ENCODE results near the gene ABCA13.

The ABCA13 gene

GRCh38 chr7:48643431-48644013 is 472.3 kb downstream of the ABCA13 start:
- no peak for DNase-seq (ENCODE audit: low spot score)

- no peak for DNase-seq (ENCODE audit: low spot score)
These were observed 486.9 kb downstream of the ABCA13 start for GRCh38 chr7:48658138-48658537.

- DNase-seq (ENCODE audit: low spot score): no peak
These were observed 489.1 kb downstream of the ABCA13 start for GRCh38 chr7:48660306-48660870.

- DNase-seq (ENCODE audit: low spot score): no peak
These were observed 493.0 kb downstream of the ABCA13 start for GRCh38 chr7:48664241-48664640.

DNA sequence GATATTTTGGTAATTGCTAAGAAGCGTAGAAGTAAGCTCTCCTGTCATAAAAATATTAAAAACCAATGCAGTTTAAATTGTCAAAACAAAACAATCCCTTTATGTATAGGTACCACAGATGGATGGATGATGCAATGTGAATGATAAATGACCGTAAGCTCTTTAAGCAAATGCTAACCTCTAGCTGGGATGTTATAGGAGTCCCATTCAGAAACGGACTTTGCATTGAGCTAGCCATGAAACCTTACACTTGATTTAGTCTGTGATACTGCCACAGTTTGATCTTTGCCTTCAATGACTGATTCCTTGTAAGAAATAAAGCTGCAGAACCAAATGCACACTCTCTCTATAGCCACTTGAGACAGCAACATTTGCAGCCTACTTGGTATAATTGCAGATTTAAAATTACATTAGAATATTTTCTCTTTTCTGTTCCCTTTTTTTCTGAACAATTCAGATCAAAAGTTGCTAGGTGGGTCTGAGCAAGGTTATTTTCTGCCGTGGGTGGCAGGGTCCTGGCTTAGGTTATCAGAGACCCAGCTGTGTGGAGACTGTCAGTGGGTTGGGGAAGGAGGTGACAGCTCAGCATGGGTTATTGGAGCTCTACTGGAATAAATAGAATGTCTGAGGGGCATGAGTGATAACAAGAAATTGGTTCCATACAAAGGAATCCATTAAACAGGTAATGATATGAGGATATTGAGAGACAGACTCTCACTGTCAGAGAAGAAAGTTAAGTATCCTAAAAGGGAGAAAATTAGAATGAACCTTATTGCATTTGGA is 494.3 kb downstream of the ABCA13 start:
- no peak for DNase-seq (ENCODE audit: low spot score)

DNA sequence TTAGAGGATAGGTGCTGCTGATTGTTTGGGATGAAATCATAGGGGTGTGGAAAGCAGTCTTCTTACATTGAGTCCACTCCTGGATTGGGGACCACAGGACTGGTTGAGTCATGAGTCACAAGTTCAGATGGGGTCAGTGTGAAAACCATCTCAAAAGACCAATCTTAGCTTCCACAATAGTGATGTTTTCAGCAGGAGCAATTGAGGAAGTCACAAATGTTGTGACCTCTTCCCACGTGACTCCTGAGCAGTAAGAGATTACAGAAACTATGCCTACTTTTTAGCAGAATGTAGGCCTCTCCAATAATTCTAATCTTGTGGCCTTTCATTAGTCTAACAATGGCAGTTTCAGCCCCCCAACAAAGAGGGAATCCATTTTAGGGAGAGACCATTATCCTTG is 496.1 kb downstream of the ABCA13 start:
- no peak for DNase-seq (ENCODE audit: low spot score)

DNA sequence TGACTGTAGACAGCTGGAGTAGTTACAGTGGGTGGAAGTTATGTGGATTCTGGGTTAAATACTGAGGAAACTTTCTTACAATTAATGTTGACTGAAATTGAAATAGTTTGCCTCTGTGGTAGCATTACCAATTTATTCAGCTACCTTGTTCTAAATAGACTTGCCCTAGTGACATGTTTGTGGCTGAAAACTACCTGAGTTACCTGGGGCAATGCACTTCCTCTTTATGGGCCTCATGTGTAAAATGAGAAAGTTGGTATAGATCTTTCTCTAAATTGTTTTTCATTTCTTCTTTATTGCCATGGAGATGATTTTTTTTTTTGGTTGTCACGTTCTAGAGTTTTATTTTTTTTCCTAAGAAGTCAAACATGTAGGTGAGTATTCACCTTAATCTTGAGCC is 500.4 kb downstream of the ABCA13 start:
- DNase-seq (ENCODE audit: low spot score): no peak

- DNase-seq (ENCODE audit: low spot score): no peak
These were observed 509.7 kb downstream of the ABCA13 start for GRCh38 chr7:48681006-48681405.

GRCh38 chr7:48691788-48692187 is 520.5 kb downstream of the ABCA13 start:
- DNase-seq (ENCODE audit: low spot score): peak; percentile 24

Data from Ammon's horn (tissue), 1 donor.